K562 (cell line): ENCODE results near the gene GPRIN2.

ENCODE experiments used
- HIVEP1 ChIP-seq: fragments of 250-450 bp; sonication (Bioruptor Pico); IDR thresholded peaks from 2 replicates; pipeline ENCODE4 v1.4.0; 2020; ENCODE audit warnings: mild to moderate bottlenecking
- MAZ ChIP-seq, 2 experiments: fragments of 450-650 bp in 1 of 2; sonication (generic) in 1 of 2; formaldehyde crosslinking; IDR thresholded peaks in 1 of 2; conservative IDR thresholded peaks in 1 of 2; 2 replicates each; pipeline versions ENCODE4 v1.4.0 to v1.5.0; 2020; ENCODE audit warnings: mild to moderate bottlenecking in 1 of 2, missing genetic modification reagents in 1 of 2
- RAD21 ChIP-seq, 2 experiments: fragments of 250-450 bp in 1 of 2; fragments of 450-650 bp in 1 of 2; sonication (Bioruptor Pico) in 1 of 2; formaldehyde crosslinking in 1 of 2; IDR thresholded peaks in 1 of 2; conservative IDR thresholded peaks in 1 of 2; 2 replicates each; pipeline versions ENCODE4 v1.4.0 to v1.8.0; 2020 to 2022; ENCODE audit warnings: mild to moderate bottlenecking in 2 of 2, moderate library complexity in 1 of 2
- TBL1XR1 ChIP-seq, 2 experiments: IDR thresholded peaks; 2 replicates each; pipeline ENCODE4 v1.6.1; 2012; ENCODE audit warnings: improper control_type of control experiment in 2 of 2, low read length in 2 of 2, mild to moderate bottlenecking in 1 of 2
- YY1 ChIP-seq, 3 experiments: IDR thresholded peaks; 2 replicates each; pipeline ENCODE4 v1.6.1; 2011; ENCODE audit warnings: low read length in 2 of 3, mild to moderate bottlenecking in 2 of 3, moderate library complexity in 2 of 3, borderline replicate concordance in 1 of 3, control low read depth in 1 of 3, low read depth in 1 of 3; ENCODE audit not compliant: insufficient read depth in 3 of 3, insufficient replicate concordance in 2 of 3, control insufficient read depth in 1 of 3, insufficient read length in 1 of 3; ENCODE audit errors: extremely low read depth in 1 of 3
- TF ChIP-seq, protein P1 (sequence below): sonication (generic); formaldehyde crosslinking; IDR thresholded peaks from 2 replicates; pipeline ENCODE4 v1.9.0; 2022; ENCODE audit warnings: mild to moderate bottlenecking, missing genetic modification reagents
- TF ChIP-seq, protein P2 (sequence below): fragments of 250-450 bp; sonication (Bioruptor Pico); IDR thresholded peaks from 2 replicates; pipeline ENCODE4 v1.8.0; 2022; ENCODE audit warnings: moderate library complexity, mild to moderate bottlenecking, inconsistent platforms
- TF ChIP-seq, protein P3 (sequence below), 3 experiments: IDR thresholded peaks in 2 of 3; conservative IDR thresholded peaks in 1 of 3; 2 replicates each; pipeline ENCODE4 v1.5.1; 2011 to 2012; ENCODE audit warnings: low read length in 3 of 3, mild to moderate bottlenecking in 3 of 3, control low read depth in 2 of 3, improper control_type of control experiment in 1 of 3, inconsistent platforms in 1 of 3, low read depth in 1 of 3, mixed read lengths in 1 of 3, moderate library complexity in 1 of 3; ENCODE audit not compliant: insufficient read depth in 2 of 3

DNA sequence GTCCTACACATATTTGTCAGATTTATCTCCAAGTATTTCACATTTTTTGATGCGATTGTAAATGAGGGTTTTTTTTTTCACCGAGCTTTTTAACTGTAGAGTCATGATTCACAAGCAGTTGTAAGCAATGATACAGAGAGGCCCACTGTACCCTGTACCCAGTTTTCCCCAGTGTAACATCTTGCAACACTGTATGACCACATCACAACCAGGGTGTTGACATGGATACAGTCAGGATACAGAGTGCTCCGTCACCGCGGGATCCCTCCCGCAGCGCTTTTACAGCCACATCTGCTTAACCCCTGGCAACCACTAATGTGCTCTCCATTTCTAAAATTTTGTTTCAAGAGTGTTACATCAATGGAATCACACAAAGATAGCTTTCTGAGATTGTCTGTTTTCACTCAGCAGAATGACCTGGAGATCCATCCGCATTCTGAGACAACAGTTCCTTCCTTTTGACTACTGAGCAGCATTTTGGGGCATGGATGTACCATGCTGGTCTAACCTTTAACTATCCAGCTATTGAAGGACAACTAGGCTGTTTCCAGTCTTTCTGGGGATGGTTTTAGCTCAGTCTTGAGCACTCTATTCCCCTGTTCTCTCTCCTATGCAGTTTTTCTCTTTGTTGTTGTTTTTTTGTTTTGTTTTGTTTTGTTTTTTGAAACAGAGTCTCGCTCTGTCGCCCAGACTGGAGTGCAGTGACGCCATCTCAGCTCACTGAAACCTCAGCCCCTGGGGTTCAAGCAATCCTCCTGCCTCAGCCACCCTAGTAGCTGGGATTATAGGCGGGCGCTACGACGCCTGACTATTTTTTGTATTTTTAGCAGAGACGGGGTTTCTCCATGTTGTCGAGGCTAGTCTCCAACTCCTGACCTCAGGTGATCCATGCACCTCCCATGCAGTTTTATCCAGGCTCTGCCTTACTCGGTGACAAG is 25.9 kb downstream of the GPRIN2 start:
- no peak for TF ChIP-seq TBL1XR1 (IDR thresholded peaks at IDR 0.05; ENCODE audit: low read length in 2 of 2)
- no peak for TF ChIP-seq HIVEP1 (CRISPR knock-in tag)
- TF ChIP-seq, protein P1, sequence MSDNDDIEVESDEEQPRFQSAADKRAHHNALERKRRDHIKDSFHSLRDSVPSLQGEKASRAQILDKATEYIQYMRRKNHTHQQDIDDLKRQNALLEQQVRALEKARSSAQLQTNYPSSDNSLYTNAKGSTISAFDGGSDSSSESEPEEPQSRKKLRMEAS (CRISPR knock-in tag) = no peak
- TF ChIP-seq, protein P2, sequence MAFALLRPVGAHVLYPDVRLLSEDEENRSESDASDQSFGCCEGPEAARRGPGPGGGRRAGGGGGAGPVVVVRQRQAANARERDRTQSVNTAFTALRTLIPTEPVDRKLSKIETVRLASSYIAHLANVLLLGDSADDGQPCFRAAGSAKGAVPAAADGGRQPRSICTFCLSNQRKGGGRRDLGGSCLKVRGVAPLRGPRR (CRISPR knock-in tag) = no peak
- TF ChIP-seq RAD21 (CRISPR knock-in tag; conservative IDR thresholded peaks at IDR 0.05 in 1 of 2, IDR thresholded peaks at IDR 0.05 in 1 of 2) = no peak
- no peak for TF ChIP-seq YY1 (IDR thresholded peaks at IDR 0.05; ENCODE audit: borderline replicate concordance in 1 of 3, control insufficient read depth in 1 of 3, extremely low read depth in 1 of 3, insufficient read depth in 3 of 3, insufficient read length in 1 of 3, insufficient replicate concordance in 2 of 3, low read depth in 1 of 3, low read length in 2 of 3)
- TF ChIP-seq, protein P3, sequence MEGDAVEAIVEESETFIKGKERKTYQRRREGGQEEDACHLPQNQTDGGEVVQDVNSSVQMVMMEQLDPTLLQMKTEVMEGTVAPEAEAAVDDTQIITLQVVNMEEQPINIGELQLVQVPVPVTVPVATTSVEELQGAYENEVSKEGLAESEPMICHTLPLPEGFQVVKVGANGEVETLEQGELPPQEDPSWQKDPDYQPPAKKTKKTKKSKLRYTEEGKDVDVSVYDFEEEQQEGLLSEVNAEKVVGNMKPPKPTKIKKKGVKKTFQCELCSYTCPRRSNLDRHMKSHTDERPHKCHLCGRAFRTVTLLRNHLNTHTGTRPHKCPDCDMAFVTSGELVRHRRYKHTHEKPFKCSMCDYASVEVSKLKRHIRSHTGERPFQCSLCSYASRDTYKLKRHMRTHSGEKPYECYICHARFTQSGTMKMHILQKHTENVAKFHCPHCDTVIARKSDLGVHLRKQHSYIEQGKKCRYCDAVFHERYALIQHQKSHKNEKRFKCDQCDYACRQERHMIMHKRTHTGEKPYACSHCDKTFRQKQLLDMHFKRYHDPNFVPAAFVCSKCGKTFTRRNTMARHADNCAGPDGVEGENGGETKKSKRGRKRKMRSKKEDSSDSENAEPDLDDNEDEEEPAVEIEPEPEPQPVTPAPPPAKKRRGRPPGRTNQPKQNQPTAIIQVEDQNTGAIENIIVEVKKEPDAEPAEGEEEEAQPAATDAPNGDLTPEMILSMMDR (IDR thresholded peaks at IDR 0.05 in 2 of 3, conservative IDR thresholded peaks at IDR 0.05 in 1 of 3; ENCODE audit: insufficient read depth in 2 of 3, low read depth in 1 of 3, low read length in 3 of 3) = no peak
- TF ChIP-seq MAZ (CRISPR knock-in tag; conservative IDR thresholded peaks at IDR 0.05 in 1 of 2, IDR thresholded peaks at IDR 0.05 in 1 of 2) = no peak
